Stimulated activated CD4-positive, alpha-beta T cell treated with anti-CD3 and anti-CD28 coated beads, Interleukin-15, amount 100 ng/mL, for 24 hours (primary cell): ENCODE results near the gene RMI2.
A peak's percentile ranks its signal among the peaks of the same experiment; 100 is the strongest.
"Not testable (repeated sequence)": the region's sequence is repeated elsewhere in the genome, so short reads cannot be mapped to it uniquely, and the experiment has no call there.

Source experiments
- DNase-seq: peaks from one replicate; pipeline ENCODE4 v3.0.0-alpha.2; 2020

RMI2 gene

GRCh38 chr16:11345040-11345862 lies at the start of gene RMI2:
RMI2 (plus strand) TSS chr16:11345459; CDS start chr16:11345472, 13 bp downstream.
- peak; percentile 99 for DNase-seq

GRCh38 chr16:11295672-11296071 lies 49.6 kb upstream of the RMI2 start:
- no peak for DNase-seq

- DNase-seq, result no peak
These were observed 48.9 kb upstream of the RMI2 start for GRCh38 chr16:11296351-11296705.

GRCh38 chr16:11296706-11297491 lies 48.4 kb upstream of the RMI2 start:
- peak; percentile 15 for DNase-seq

GRCh38 chr16:11297492-11298142 lies 47.6 kb upstream of the RMI2 start:
- DNase-seq, result peak; percentile 76

GRCh38 chr16:11298143-11298900 lies 46.9 kb upstream of the RMI2 start:
- no peak for DNase-seq

- DNase-seq, result not testable (repeated sequence)
These were observed 46.2 kb upstream of the RMI2 start for GRCh38 chr16:11298950-11299547.

- no peak for DNase-seq
These were observed 45.2 kb upstream of the RMI2 start for GRCh38 chr16:11299865-11300559.

GRCh38 chr16:11300560-11300892 lies 44.7 kb upstream of the RMI2 start:
- DNase-seq, result no peak

- no peak for DNase-seq
These were observed 43.4 kb upstream of the RMI2 start for GRCh38 chr16:11301645-11302501.

- DNase-seq, result no peak
These were observed 42.3 kb upstream of the RMI2 start for GRCh38 chr16:11302977-11303376.

GRCh38 chr16:11303405-11304138 lies 41.7 kb upstream of the RMI2 start:
- DNase-seq, result no peak

GRCh38 chr16:11306381-11306780 lies 38.9 kb upstream of the RMI2 start:
- no peak for DNase-seq

GRCh38 chr16:11306997-11307638 lies 38.1 kb upstream of the RMI2 start:
- DNase-seq, result no peak

- DNase-seq, result no peak
These were observed 37.4 kb upstream of the RMI2 start for GRCh38 chr16:11307639-11308492.

- no peak for DNase-seq
These were observed 36.6 kb upstream of the RMI2 start for GRCh38 chr16:11308493-11309283.

GRCh38 chr16:11309895-11310633 lies 35.2 kb upstream of the RMI2 start:
- DNase-seq, result no peak
